ENCODE data around the gene SLC46A3. TPM values are rescaled to one million over a fixed set of nuclear protein-coding genes. Genes with fewer than 3 reads are reported as not detected.

The SLC46A3 gene
- total RNA-seq, 1 experiment from 2014 or later = 0.94 TPM

Other genes with a start within 250 kb of the SLC46A3 start
- 55.3 and 59.4 TPM in 2 replicates for gene FLT1, start 223.8 kb downstream of the SLC46A3 start, total RNA-seq (2014; rRNA removed; shearing (Covaris generic))
- 84.3 and 105 TPM in 2 replicates for gene POMP, start 59.8 kb downstream of the SLC46A3 start, total RNA-seq (2014; rRNA removed; shearing (Covaris generic))
- 0.04 and 0.17 TPM in 2 replicates for gene MTUS2, start 101.4 kb upstream of the SLC46A3 start, total RNA-seq (2014; rRNA removed; shearing (Covaris generic))

Measured in H7 (cell line).